Astrocyte (in vitro differentiated cells and primary cell): ENCODE data around the gene ATG13. TPM values are rescaled to one million over a fixed set of nuclear protein-coding genes. Genes with fewer than 3 reads are reported as not detected.

ENCODE experiments used
- DNase-seq: peaks from one replicate; pipeline ENCODE4 v3.0.0-alpha.2; 2010; ENCODE audit warnings: low read depth
- FAIRE-seq: peaks from 2 replicates; lab custom pipeline; 2011; peaks lifted over from hg19 to GRCh38; lab: Jason Lieb, UNC
- H2AFZ ChIP-seq: 2 replicates; pipeline ENCODE4 v1.6.0; 2012; ENCODE audit warnings: low read depth, low read length, inconsistent platforms
- H3K27ac ChIP-seq: 2 replicates; pipeline ENCODE4 v1.5.1; 2011; ENCODE audit warnings: low read depth, low read length, inconsistent platforms
- H3K27me3 ChIP-seq: 2 replicates; pipeline ENCODE4 v1.6.0; 2011; ENCODE audit warnings: low read length, inconsistent platforms; ENCODE audit not compliant: insufficient read depth
- H3K36me3 ChIP-seq: 2 replicates; pipeline ENCODE4 v1.5.1; 2011; ENCODE audit warnings: low read length, inconsistent platforms; ENCODE audit not compliant: insufficient read depth
- H3K4me1 ChIP-seq: 2 replicates; pipeline ENCODE4 v1.5.1; 2011; ENCODE audit warnings: low read length, inconsistent platforms; ENCODE audit not compliant: insufficient read depth
- H3K4me2 ChIP-seq: 2 replicates; pipeline ENCODE4 v1.6.0; 2012; ENCODE audit warnings: low read length, inconsistent platforms
- H3K4me3 ChIP-seq: 2 replicates; pipeline ENCODE4 v1.5.1; 2011; ENCODE audit warnings: low read depth, mild to moderate bottlenecking, low read length, inconsistent platforms; ENCODE audit not compliant: insufficient read depth
- H3K79me2 ChIP-seq: 2 replicates; pipeline ENCODE4 v1.6.0; 2012; ENCODE audit warnings: mild to moderate bottlenecking, low read length, inconsistent platforms; ENCODE audit not compliant: insufficient read depth
- H3K9ac ChIP-seq: 2 replicates; pipeline ENCODE4 v1.6.0; 2012; ENCODE audit warnings: mild to moderate bottlenecking, low read length, inconsistent platforms
- H3K9me3 ChIP-seq: 2 replicates; pipeline ENCODE4 v1.5.1; 2012; ENCODE audit warnings: low read depth, mild to moderate bottlenecking, low read length, inconsistent platforms; ENCODE audit not compliant: insufficient read depth
- H4K20me1 ChIP-seq: 2 replicates; pipeline ENCODE4 v1.6.0; 2012; ENCODE audit warnings: low read length, inconsistent platforms; ENCODE audit not compliant: insufficient read depth
- H3K27ac Mint-ChIP-seq: one replicate; pipeline ENCODE4 v1.8.0; 2021; ENCODE audit warnings: mild to moderate bottlenecking, mixed read lengths; ENCODE audit not compliant: unreplicated experiment
- H3K27me3 Mint-ChIP-seq: one replicate; pipeline ENCODE4 v1.8.0; 2021; ENCODE audit warnings: low read depth, mixed read lengths; ENCODE audit not compliant: unreplicated experiment
- H3K36me3 Mint-ChIP-seq: one replicate; pipeline ENCODE4 v1.8.0; 2021; ENCODE audit warnings: low read depth, mixed read lengths; ENCODE audit not compliant: unreplicated experiment
- H3K4me1 Mint-ChIP-seq: one replicate; pipeline ENCODE4 v1.8.0; 2021; ENCODE audit warnings: low read depth, mixed read lengths; ENCODE audit not compliant: unreplicated experiment
- H3K4me3 Mint-ChIP-seq: one replicate; pipeline ENCODE4 v1.8.0; 2021; ENCODE audit warnings: mild to moderate bottlenecking, moderate library complexity, mixed read lengths; ENCODE audit not compliant: unreplicated experiment
- H3K9me3 Mint-ChIP-seq: one replicate; pipeline ENCODE4 v1.8.0; 2021; ENCODE audit warnings: mild to moderate bottlenecking, mixed read lengths; ENCODE audit not compliant: unreplicated experiment
- CTCF ChIP-seq: IDR thresholded peaks from 2 replicates; pipeline ENCODE4 v1.5.1; 2011; ENCODE audit warnings: low read depth, mild to moderate bottlenecking, inconsistent platforms, low read length, moderate library complexity; ENCODE audit not compliant: insufficient read depth
- EZH2 ChIP-seq: IDR thresholded peaks from 2 replicates; pipeline ENCODE4 v1.6.1; 2012; ENCODE audit warnings: mild to moderate bottlenecking, low read length, inconsistent platforms; ENCODE audit not compliant: insufficient read depth
- total RNA-seq: library from RNA; stranded (reverse); gene quantifications from 2 replicates; pipeline ENCODE4 v1.2.1, GENCODE V29; 2021

Gene ATG13
- total RNA-seq, 1 donor from 2014 or later: 116 TPM

GRCh38 chr11:46671958-46672315, 54.6 kb downstream of the ATG13 start:
- Histone ChIP-seq H3K27ac (no peak overlapping the region), H3K4me2 (no peak overlapping the region), H3K79me2 (no peaks in the 10 kb centered on the region), H3K4me3 (no peak overlapping the region), H3K9ac (no peak overlapping the region), H3K4me1 (peaks cover 12% of the 10 kb centered on the region), H3K27me3 (no peaks in the 10 kb centered on the region), H4K20me1 (no peaks in the 10 kb centered on the region), H2AFZ (no peak overlapping the region), H3K9me3 (no peaks in the 10 kb centered on the region), H3K36me3 (peaks cover 43% of the 10 kb centered on the region)
- H3K36me3 Mint-ChIP-seq: peaks cover 36% of the 10 kb centered on the region
- H3K27ac Mint-ChIP-seq: no peak overlapping the region
- no peak for DNase-seq
- H3K9me3 Mint-ChIP-seq: no peaks in the 10 kb centered on the region
- TF ChIP-seq CTCF (no peak), EZH2 (no peak)
- no peak overlapping the region for H3K4me3 Mint-ChIP-seq
- FAIRE-seq: no peak
- peaks cover 15% of the 10 kb centered on the region for H3K4me1 Mint-ChIP-seq
- no peaks in the 10 kb centered on the region for H3K27me3 Mint-ChIP-seq

DNA sequence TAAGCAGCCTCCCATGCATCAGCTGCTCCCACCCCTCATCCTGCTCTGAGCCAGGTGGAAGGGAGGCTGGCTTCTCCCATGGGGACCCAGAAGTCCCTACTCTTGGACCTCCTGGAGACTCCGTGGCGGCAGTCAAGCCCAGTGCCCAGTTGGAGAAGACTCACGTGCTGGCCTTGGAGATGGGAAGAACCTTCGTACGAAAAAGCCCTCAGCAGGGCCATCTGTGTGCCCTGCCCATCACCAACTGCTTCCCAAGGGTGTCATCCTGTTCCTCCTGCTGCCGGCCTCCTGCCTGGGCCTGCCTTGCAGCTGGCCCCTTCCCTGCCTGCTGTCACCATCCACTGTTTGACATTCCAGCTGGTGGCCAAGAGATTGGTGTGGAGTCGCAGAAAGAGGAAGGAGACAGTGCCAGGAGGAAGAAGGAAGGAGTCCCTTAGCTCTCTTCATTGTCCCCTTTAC, 55.1 kb downstream of the ATG13 start:
- H3K36me3 Mint-ChIP-seq: peaks cover 37% of the 10 kb centered on the region
- peaks cover 12% of the 10 kb centered on the region for H3K4me1 ChIP-seq
- peaks cover 47% of the 10 kb centered on the region for H3K36me3 ChIP-seq
- no peaks in the 10 kb centered on the region for H3K27me3 ChIP-seq
- H4K20me1 ChIP-seq: no peaks in the 10 kb centered on the region
- H3K27ac Mint-ChIP-seq: peak overlapping the region; percentile 28
- DNase-seq: no peak
- H3K9me3 Mint-ChIP-seq: no peaks in the 10 kb centered on the region
- no peak for FAIRE-seq
- H2AFZ ChIP-seq: no peak overlapping the region
- no peaks in the 10 kb centered on the region for H3K79me2 ChIP-seq
- H3K4me3 ChIP-seq: no peak overlapping the region
- no peak overlapping the region for H3K27ac ChIP-seq
- TF ChIP-seq EZH2: no peak
- no peaks in the 10 kb centered on the region for H3K27me3 Mint-ChIP-seq
- H3K9me3 ChIP-seq: no peaks in the 10 kb centered on the region
- no peak overlapping the region for H3K9ac ChIP-seq
- no peak overlapping the region for H3K4me3 Mint-ChIP-seq
- no peak overlapping the region for H3K4me2 ChIP-seq
- peaks cover 17% of the 10 kb centered on the region for H3K4me1 Mint-ChIP-seq

DNA sequence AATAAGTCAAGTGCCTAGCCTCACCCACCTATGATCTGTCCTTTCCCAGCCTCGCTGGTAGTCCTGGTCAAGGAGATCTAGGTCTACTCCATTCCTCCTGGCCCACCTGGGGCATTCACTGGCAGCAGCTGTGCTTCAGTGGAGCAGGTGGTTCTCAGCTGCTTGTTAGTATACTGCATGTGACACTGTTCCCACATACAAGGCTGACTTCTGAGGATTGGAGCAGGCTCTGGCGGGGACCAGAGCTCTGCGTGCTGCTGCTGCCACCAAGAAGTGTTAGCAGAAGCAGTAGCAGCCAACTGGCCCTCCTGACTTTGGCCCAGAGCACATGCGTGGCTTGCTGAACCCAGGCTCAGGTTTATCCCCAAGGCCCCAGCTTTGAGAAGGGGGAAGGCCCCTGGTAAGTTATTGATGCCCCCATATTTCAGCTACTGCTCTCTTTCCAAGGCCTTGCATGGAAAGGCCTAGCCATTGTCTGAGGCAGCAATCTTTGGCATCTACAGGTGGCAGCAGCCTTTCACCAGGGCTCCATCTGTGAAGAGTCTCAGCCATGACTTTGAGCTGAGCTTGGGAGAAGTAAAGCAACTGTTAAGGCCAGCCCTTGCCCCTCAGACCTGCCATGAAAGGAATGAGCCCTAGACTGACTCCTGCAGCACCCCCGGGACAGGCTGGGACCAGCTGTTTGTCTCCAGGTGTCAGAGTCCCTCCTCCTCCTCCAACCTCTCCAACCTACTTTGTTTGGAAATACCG, 56.5 kb downstream of the ATG13 start:
- no peak overlapping the region for H2AFZ ChIP-seq
- no peaks in the 10 kb centered on the region for H3K79me2 ChIP-seq
- H3K9ac ChIP-seq: no peak overlapping the region
- no peak overlapping the region for H3K27ac ChIP-seq
- H3K4me3 ChIP-seq: no peak overlapping the region
- DNase-seq (no peak), FAIRE-seq (no peak)
- TF ChIP-seq EZH2: no peak
- no peak for TF ChIP-seq CTCF
- H3K4me1 ChIP-seq: peaks cover 19% of the 10 kb centered on the region
- H3K4me2 ChIP-seq: no peak overlapping the region
- no peak overlapping the region for H3K27ac Mint-ChIP-seq
- no peak overlapping the region for H3K4me3 Mint-ChIP-seq
- H3K27me3 Mint-ChIP-seq: no peaks in the 10 kb centered on the region
- no peaks in the 10 kb centered on the region for H3K9me3 ChIP-seq
- H3K27me3 ChIP-seq: no peaks in the 10 kb centered on the region
- H4K20me1 ChIP-seq: peaks cover 8% of the 10 kb centered on the region
- no peaks in the 10 kb centered on the region for H3K9me3 Mint-ChIP-seq
- peaks cover 23% of the 10 kb centered on the region for H3K4me1 Mint-ChIP-seq
- H3K36me3 Mint-ChIP-seq: peaks cover 38% of the 10 kb centered on the region
- H3K36me3 ChIP-seq: peaks cover 38% of the 10 kb centered on the region
